Endothelial cell of umbilical vein (primary cell): ENCODE data around the gene TTLL5. TPM values are rescaled to one million over a fixed set of nuclear protein-coding genes. Genes with fewer than 3 reads are reported as not detected.

ENCODE experiments used
- BruUV-seq: library from RNA; stranded (reverse); fragments of 400-500 nt; replicated peaks from 2 replicates; lab custom pipeline; 2021; lab: Mats Ljungman, UMichigan
- CTCF ChIA-PET: fragments of 300-600, 350-600 bp; sonication (Branson Sonifier 250); formaldehyde crosslinking; loops from one replicate; lab custom pipeline; 2021; ENCODE audit warnings: antibody characterized with exemption, inconsistent platforms; lab: Charles Lee
- POLR2A ChIA-PET: fragments of 300-600, 350-600 bp; sonication (Branson Sonifier 250); formaldehyde crosslinking; loops from one replicate; lab custom pipeline; 2021; ENCODE audit warnings: antibody characterized with exemption, inconsistent platforms; lab: Charles Lee
- DNase-seq: peaks from one replicate; pipeline ENCODE4 v3.0.0-alpha.2; 2011; ENCODE audit warnings: low read depth, low spot score
- FAIRE-seq: peaks from 2 replicates; lab custom pipeline; 2011; peaks lifted over from hg19 to GRCh38; lab: Jason Lieb, UNC
- H2AFZ ChIP-seq: 2 replicates; pipeline ENCODE4 v1.6.0; 2012; ENCODE audit warnings: low read depth, low read length, control low read depth, inconsistent platforms
- H3K27ac ChIP-seq: 2 replicates; pipeline ENCODE4 v1.5.1; 2011; ENCODE audit warnings: low read depth, mild to moderate bottlenecking, control low read depth, low read length, moderate library complexity; ENCODE audit not compliant: insufficient read depth
- H3K27me3 ChIP-seq, 2 experiments: 2 replicates each; pipeline versions ENCODE4 v1.6.0 to v1.6.1; 2011; ENCODE audit warnings: low read length in 2 of 2, mixed read lengths in 1 of 2; ENCODE audit not compliant: control insufficient read depth in 2 of 2, insufficient read depth in 2 of 2
- H3K36me3 ChIP-seq, 2 experiments: 2 replicates in 1 of 2; 3 replicates in 1 of 2; pipeline ENCODE4 v1.5.1; 2011; ENCODE audit warnings: low read length in 2 of 2, mild to moderate bottlenecking in 1 of 2, moderate library complexity in 1 of 2; ENCODE audit not compliant: control insufficient read depth in 2 of 2, insufficient read depth in 2 of 2; ENCODE audit errors: extremely low read depth in 1 of 2
- H3K4me1 ChIP-seq: 3 replicates; pipeline ENCODE4 v1.5.1; 2011; ENCODE audit warnings: mild to moderate bottlenecking, low read length; ENCODE audit not compliant: control insufficient read depth, insufficient read depth; ENCODE audit errors: extremely low read depth
- H3K4me2 ChIP-seq: 2 replicates; pipeline ENCODE4 v1.6.1; 2011; ENCODE audit warnings: low read length, control low read depth, mixed read lengths; ENCODE audit not compliant: insufficient read depth
- H3K4me3 ChIP-seq, 3 experiments: fragments of 200-600 bp in 1 of 3; sonication (generic), shearing (Covaris generic) in 1 of 3; replicated peaks in 1 of 3; 2 replicates each; pipeline ENCODE4 v1.5.1; 2011 to 2016; ENCODE audit warnings: control low read depth in 3 of 3, low read length in 3 of 3, mild to moderate bottlenecking in 2 of 3, inconsistent platforms in 1 of 3, low read depth in 1 of 3, moderate library complexity in 1 of 3; ENCODE audit not compliant: insufficient read depth in 1 of 3
- H3K79me2 ChIP-seq: 2 replicates; pipeline ENCODE4 v1.6.0; 2012; ENCODE audit warnings: low read length, inconsistent platforms; ENCODE audit not compliant: control insufficient read depth, insufficient read depth
- H3K9ac ChIP-seq: replicated peaks from 2 replicates; pipeline ENCODE3; 2011; ENCODE audit warnings: low read length, control low read depth; ENCODE audit not compliant: insufficient read depth; ENCODE audit errors: extremely low read depth
- H3K9me1 ChIP-seq: replicated peaks from 3 replicates; pipeline ENCODE4 v1.6.0; 2011; ENCODE audit warnings: mild to moderate bottlenecking, low read length; ENCODE audit not compliant: control insufficient read depth, insufficient read depth; ENCODE audit errors: extremely low read depth
- H3K9me3 ChIP-seq: replicated peaks from 2 replicates; pipeline ENCODE4 v1.5.1; 2012; ENCODE audit warnings: low read length, inconsistent platforms; ENCODE audit not compliant: control insufficient read depth, insufficient read depth
- H4K20me1 ChIP-seq: replicated peaks from 2 replicates; pipeline ENCODE3; 2011; ENCODE audit warnings: mild to moderate bottlenecking, low read length; ENCODE audit not compliant: control insufficient read depth, insufficient read depth; ENCODE audit errors: extremely low read depth
- EZH2 ChIP-seq: IDR thresholded peaks from 2 replicates; pipeline ENCODE4 v1.6.1; 2012; ENCODE audit warnings: borderline replicate concordance, low read depth, mild to moderate bottlenecking, moderate library complexity, low read length, inconsistent platforms; ENCODE audit not compliant: severe bottlenecking
- FOS ChIP-seq: IDR thresholded peaks from 2 replicates; pipeline ENCODE4 v1.6.1; 2011; ENCODE audit warnings: mild to moderate bottlenecking, low read length, moderate library complexity, borderline replicate concordance; ENCODE audit not compliant: insufficient read depth
- GATA2 ChIP-seq: IDR thresholded peaks from 2 replicates; pipeline ENCODE4 v1.7.0; 2011; ENCODE audit warnings: low read depth, mild to moderate bottlenecking, moderate library complexity, mixed read lengths, low read length; ENCODE audit not compliant: insufficient read length, insufficient read depth
- JUN ChIP-seq: IDR thresholded peaks from 2 replicates; pipeline ENCODE4 v1.6.1; 2011; ENCODE audit warnings: borderline replicate concordance, low read depth; ENCODE audit not compliant: insufficient read length, insufficient read depth
- MYC ChIP-seq: IDR thresholded peaks from one replicate; pipeline ENCODE4 v1.6.1; 2011; ENCODE audit warnings: mild to moderate bottlenecking, low read depth, low read length
- POLR2A ChIP-seq: IDR thresholded peaks from 2 replicates; pipeline ENCODE4 v1.6.1; 2012; ENCODE audit warnings: low read depth, mild to moderate bottlenecking, control low read depth, low read length
- POLR2AphosphoS5 ChIP-seq: IDR thresholded peaks from 2 replicates; pipeline ENCODE4 v1.6.1; 2012; ENCODE audit warnings: low read depth, mild to moderate bottlenecking, control low read depth, low read length, moderate library complexity; ENCODE audit not compliant: insufficient read depth
- dilution Hi-C: fragments of 300-500 bp; cut with MboI; formaldehyde crosslinking; loops from one replicate; pipeline ENCODE4 v1.15.0; 2019; ENCODE audit warnings: low sequenced_read_pairs; ENCODE audit not compliant: extremely low pct_ligation_motif_present
- intact Hi-C: fragments of 100-400 bp; cut with micrococcal nuclease; formaldehyde crosslinking; loops from one replicate; pipeline ENCODE4 v1.10.0; 2022
- polyA plus RNA-seq, 4 experiments: library from polyadenylated mRNA; depleted of rRNA in 3 of 4; stranded (reverse) in 3 of 4; unstranded in 1 of 4; fragments of >200 nt; gene quantifications; 2 replicates each; pipeline versions ENCODE4 v1.2.1 to v1.2.3, GENCODE V29; 2011 to 2012; ENCODE audit warnings: missing spikeins in 1 of 4
- total RNA-seq: library from RNA; stranded (reverse); gene quantifications from 2 replicates; pipeline ENCODE4 v1.2.3, GENCODE V29; 2021
- TF ChIP-seq, protein P1 (sequence below), 2 donors: IDR thresholded peaks; 1 replicate in 1 of 2; 2 replicates in 1 of 2; pipeline ENCODE4 v1.5.1; 2011; ENCODE audit warnings: low read length in 2 of 2, mild to moderate bottlenecking in 2 of 2, moderate library complexity in 2 of 2, control low read depth in 1 of 2, inconsistent platforms in 1 of 2, low read depth in 1 of 2; ENCODE audit not compliant: insufficient read depth in 1 of 2; ENCODE audit errors: extremely low read depth in 1 of 2
- TF ChIP-seq, protein P2 (sequence below): IDR thresholded peaks from 2 replicates; pipeline ENCODE4 v1.6.1; 2011; ENCODE audit not compliant: insufficient read depth, insufficient read length

Gene TTLL5
- total and polyA plus RNA-seq, 2 donors (not counting 3 experiments of a cell fraction or from before 2014, with no cell fraction given), result 33.2 to 93.6 TPM

DNA sequence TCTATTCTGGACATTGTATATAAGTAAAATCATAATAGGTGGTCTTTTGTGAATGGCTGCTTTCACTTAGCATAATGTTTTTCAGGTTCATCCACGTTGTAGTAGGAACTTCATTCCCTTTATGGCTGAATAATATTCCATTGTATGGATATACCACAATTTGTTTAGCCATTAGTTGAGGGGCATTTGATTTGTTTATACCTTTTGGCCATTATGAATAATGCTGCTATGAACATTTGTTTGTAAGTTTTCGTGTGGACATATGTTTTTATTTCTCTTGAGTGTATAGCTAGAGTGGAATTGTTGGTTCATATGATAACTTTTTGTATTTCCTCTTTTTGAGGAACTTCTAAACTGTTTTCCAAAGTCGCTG, 123.3 kb downstream of the TTLL5 start:
- POLR2A ChIA-PET, result no interaction called here
- Histone ChIP-seq H3K36me3 (peaks cover 7 to 17% of the 10 kb centered on the region in 2 experiments), H3K4me1 (peaks cover 3% of the 10 kb centered on the region), H3K79me2 (no peaks in the 10 kb centered on the region), H4K20me1 (no peaks in the 10 kb centered on the region), H3K27me3 (no peaks in the 10 kb centered on the region), H2AFZ (no peak overlapping the region), H3K9ac (no peak overlapping the region), H3K9me1 (no peaks in the 10 kb centered on the region), H3K4me2 (no peak overlapping the region), H3K27ac (no peak overlapping the region), H3K9me3 (no peaks in the 10 kb centered on the region), H3K4me3 (no peak overlapping the region)
- no TSS peak for BruUV-seq
- DNase-seq (no peak), FAIRE-seq (no peak)
- CTCF ChIA-PET, result no interaction called here
- TF ChIP-seq POLR2AphosphoS5 (no peak), JUN (no peak), MYC (no peak), POLR2A (no peak), GATA2 (no peak), EZH2 (no peak), FOS (no peak)
- TF ChIP-seq, protein P1, sequence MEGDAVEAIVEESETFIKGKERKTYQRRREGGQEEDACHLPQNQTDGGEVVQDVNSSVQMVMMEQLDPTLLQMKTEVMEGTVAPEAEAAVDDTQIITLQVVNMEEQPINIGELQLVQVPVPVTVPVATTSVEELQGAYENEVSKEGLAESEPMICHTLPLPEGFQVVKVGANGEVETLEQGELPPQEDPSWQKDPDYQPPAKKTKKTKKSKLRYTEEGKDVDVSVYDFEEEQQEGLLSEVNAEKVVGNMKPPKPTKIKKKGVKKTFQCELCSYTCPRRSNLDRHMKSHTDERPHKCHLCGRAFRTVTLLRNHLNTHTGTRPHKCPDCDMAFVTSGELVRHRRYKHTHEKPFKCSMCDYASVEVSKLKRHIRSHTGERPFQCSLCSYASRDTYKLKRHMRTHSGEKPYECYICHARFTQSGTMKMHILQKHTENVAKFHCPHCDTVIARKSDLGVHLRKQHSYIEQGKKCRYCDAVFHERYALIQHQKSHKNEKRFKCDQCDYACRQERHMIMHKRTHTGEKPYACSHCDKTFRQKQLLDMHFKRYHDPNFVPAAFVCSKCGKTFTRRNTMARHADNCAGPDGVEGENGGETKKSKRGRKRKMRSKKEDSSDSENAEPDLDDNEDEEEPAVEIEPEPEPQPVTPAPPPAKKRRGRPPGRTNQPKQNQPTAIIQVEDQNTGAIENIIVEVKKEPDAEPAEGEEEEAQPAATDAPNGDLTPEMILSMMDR (IDR thresholded peaks at IDR 0.05; ENCODE audit: extremely low read depth in 1 of 2, insufficient read depth in 1 of 2, low read depth in 1 of 2, low read length in 2 of 2), result no peak
- TF ChIP-seq, protein P2, sequence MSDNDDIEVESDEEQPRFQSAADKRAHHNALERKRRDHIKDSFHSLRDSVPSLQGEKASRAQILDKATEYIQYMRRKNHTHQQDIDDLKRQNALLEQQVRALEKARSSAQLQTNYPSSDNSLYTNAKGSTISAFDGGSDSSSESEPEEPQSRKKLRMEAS, result no peak
- dilution Hi-C loops, result no loop called here
- intact Hi-C loops, result no loop called here
